A549 treated with ZK216348 at 1 μM for 4 hours (cell line): ENCODE measurements around the gene TJP1. TPM values are rescaled to one million over a fixed set of nuclear protein-coding genes. Genes with fewer than 3 reads are reported as not detected.

Experiments used
- total RNA-seq: library from RNA; stranded (reverse); fragments of 200-300 nt; extraction: Qiagen RNA extraction; gene quantifications from 5 replicates; pipeline ENCODE4 v1.2.3, GENCODE V29; 2022; ENCODE audit warnings: low read depth

TJP1 gene
- total RNA-seq, result 55.6 to 80.2 TPM (median 79.6 TPM) in 5 replicates

GRCh38 chr15:29822100-29822683, at the start of gene TJP1:
Gene TJP1, minus strand, starts transcription at chr15:29822468. Its CDS starts 440 bp downstream, at chr15:29822028.

